ENCODE measurements around the gene RFX4. TPM values are rescaled to one million over a fixed set of nuclear protein-coding genes. Genes with fewer than 3 reads are reported as not detected.

RFX4 gene
- total RNA-seq, 1 experiment from 2014 or later, result not detected

DNA sequence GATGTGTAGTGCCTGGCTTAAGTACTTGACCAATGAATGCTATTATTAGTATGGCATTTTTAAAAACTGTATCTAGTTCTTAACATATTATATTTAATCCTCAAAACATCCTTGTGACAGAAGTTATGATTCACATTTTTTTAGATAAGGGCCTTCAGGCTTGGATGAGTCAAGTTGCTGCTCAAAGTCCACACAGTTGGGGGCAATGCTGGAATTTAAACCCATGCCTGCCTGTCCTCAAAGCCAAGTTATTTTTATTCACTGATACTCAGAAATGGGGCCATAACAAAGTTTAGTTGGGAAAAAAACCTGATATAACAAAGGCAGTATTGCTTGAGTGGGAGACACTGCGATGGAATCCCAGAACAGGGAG is 50.6 kb downstream of the RFX4 start:
- Histone ChIP-seq H3K27me3 (ENCODE audit: control insufficient read depth, insufficient read depth, low read length) (0 out of 2 replicates have a peak, but pooled peaks cover 2% of the 10 kb centered on the region), H3K9me3 (ENCODE audit: control insufficient read depth, insufficient read depth, low read depth, low read length) (no peaks in the 10 kb centered on the region), H3K36me3 (ENCODE audit: control insufficient read depth, insufficient read depth, low read length) (no peaks in the 10 kb centered on the region), H3K27ac (ENCODE audit: low read length) (no peak overlapping the region), H3K4me1 (ENCODE audit: control insufficient read depth, insufficient read depth, low read length) (no peaks in the 10 kb centered on the region), H3K4me3 (ENCODE audit: low read depth in 2 of 2, low read length in 2 of 2) (no peak overlapping the region)
- ATAC-seq, result no peak
- CTCF ChIA-PET, result no interaction called here
- intact Hi-C loops (cut with micrococcal nuclease; ENCODE audit: unreplicated experiment) (no loop called here), in situ Hi-C loops (cut with HindIII; ENCODE audit: low pct_unique_long_range_greater_than_20kb, low sequenced_read_pairs) (no loop called here)
- no peak for DNase-seq (ENCODE audit: low read depth, low spot score)
- no TSS peak for BruUV-seq (replicated peaks)
- TF ChIP-seq, protein P1, sequence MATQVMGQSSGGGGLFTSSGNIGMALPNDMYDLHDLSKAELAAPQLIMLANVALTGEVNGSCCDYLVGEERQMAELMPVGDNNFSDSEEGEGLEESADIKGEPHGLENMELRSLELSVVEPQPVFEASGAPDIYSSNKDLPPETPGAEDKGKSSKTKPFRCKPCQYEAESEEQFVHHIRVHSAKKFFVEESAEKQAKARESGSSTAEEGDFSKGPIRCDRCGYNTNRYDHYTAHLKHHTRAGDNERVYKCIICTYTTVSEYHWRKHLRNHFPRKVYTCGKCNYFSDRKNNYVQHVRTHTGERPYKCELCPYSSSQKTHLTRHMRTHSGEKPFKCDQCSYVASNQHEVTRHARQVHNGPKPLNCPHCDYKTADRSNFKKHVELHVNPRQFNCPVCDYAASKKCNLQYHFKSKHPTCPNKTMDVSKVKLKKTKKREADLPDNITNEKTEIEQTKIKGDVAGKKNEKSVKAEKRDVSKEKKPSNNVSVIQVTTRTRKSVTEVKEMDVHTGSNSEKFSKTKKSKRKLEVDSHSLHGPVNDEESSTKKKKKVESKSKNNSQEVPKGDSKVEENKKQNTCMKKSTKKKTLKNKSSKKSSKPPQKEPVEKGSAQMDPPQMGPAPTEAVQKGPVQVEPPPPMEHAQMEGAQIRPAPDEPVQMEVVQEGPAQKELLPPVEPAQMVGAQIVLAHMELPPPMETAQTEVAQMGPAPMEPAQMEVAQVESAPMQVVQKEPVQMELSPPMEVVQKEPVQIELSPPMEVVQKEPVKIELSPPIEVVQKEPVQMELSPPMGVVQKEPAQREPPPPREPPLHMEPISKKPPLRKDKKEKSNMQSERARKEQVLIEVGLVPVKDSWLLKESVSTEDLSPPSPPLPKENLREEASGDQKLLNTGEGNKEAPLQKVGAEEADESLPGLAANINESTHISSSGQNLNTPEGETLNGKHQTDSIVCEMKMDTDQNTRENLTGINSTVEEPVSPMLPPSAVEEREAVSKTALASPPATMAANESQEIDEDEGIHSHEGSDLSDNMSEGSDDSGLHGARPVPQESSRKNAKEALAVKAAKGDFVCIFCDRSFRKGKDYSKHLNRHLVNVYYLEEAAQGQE (IDR thresholded peaks at IDR 0.05; ENCODE audit: insufficient read depth in 1 of 2, low read depth in 2 of 2, low read length in 1 of 2), result no peak
- no peak for TF ChIP-seq TCF7L2 (IDR thresholded peaks at IDR 0.05; ENCODE audit: low read depth, low read length)
- no peak for TF ChIP-seq POLR2AphosphoS5 (IDR thresholded peaks at IDR 0.05; ENCODE audit: low read depth, low read length)
- TF ChIP-seq SIN3A (IDR thresholded peaks at IDR 0.05; ENCODE audit: borderline replicate concordance, insufficient read depth, low read depth, low read length), result no peak
- TF ChIP-seq, protein P2, sequence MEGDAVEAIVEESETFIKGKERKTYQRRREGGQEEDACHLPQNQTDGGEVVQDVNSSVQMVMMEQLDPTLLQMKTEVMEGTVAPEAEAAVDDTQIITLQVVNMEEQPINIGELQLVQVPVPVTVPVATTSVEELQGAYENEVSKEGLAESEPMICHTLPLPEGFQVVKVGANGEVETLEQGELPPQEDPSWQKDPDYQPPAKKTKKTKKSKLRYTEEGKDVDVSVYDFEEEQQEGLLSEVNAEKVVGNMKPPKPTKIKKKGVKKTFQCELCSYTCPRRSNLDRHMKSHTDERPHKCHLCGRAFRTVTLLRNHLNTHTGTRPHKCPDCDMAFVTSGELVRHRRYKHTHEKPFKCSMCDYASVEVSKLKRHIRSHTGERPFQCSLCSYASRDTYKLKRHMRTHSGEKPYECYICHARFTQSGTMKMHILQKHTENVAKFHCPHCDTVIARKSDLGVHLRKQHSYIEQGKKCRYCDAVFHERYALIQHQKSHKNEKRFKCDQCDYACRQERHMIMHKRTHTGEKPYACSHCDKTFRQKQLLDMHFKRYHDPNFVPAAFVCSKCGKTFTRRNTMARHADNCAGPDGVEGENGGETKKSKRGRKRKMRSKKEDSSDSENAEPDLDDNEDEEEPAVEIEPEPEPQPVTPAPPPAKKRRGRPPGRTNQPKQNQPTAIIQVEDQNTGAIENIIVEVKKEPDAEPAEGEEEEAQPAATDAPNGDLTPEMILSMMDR (IDR thresholded peaks at IDR 0.05), result no peak
- POLR2A ChIA-PET, result no interaction called here

DNA sequence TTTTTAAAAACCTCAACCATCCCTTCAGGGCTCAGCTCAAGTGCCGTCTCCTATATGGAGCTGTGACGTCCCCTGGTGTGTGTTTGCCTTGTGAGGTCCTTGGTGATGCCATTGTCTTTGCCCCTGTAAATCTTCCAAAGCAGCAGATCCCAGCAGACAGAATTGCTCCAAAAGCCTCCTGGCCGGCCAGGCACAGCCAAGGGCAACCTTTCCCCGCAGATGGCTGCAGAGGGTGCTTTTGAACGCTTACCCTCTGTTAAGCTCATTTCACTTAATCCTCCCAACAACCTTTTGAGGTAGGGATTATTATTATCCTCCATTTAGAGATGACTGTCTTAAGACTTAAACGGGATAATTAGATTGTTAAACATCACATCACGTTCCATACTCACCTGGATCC is 51.4 kb downstream of the RFX4 start:
- intact Hi-C loops (cut with micrococcal nuclease; ENCODE audit: unreplicated experiment) (no loop called here), in situ Hi-C loops (cut with HindIII; ENCODE audit: low pct_unique_long_range_greater_than_20kb, low sequenced_read_pairs) (no loop called here)
- H3K9me3 ChIP-seq (ENCODE audit: control insufficient read depth, insufficient read depth, low read depth, low read length), result no peaks in the 10 kb centered on the region
- BruUV-seq (replicated peaks), result no TSS peak
- H3K27ac ChIP-seq (ENCODE audit: low read length), result no peak overlapping the region
- CTCF ChIA-PET, result no interaction called here
- H3K4me1 ChIP-seq (ENCODE audit: control insufficient read depth, insufficient read depth, low read length), result no peaks in the 10 kb centered on the region
- POLR2A ChIA-PET, result no interaction called here
- 0 out of 2 replicates have a peak, but pooled peaks cover 3% of the 10 kb centered on the region for H3K27me3 ChIP-seq (ENCODE audit: control insufficient read depth, insufficient read depth, low read length)
- no peak for ATAC-seq
- TF ChIP-seq, protein P2 (IDR thresholded peaks at IDR 0.05), result no peak
- TF ChIP-seq, protein P1 (IDR thresholded peaks at IDR 0.05; ENCODE audit: insufficient read depth in 1 of 2, low read depth in 2 of 2, low read length in 1 of 2), result no peak
- TF ChIP-seq SIN3A (IDR thresholded peaks at IDR 0.05; ENCODE audit: borderline replicate concordance, insufficient read depth, low read depth, low read length) (no peak), TCF7L2 (IDR thresholded peaks at IDR 0.05; ENCODE audit: low read depth, low read length) (no peak), POLR2AphosphoS5 (IDR thresholded peaks at IDR 0.05; ENCODE audit: low read depth, low read length) (no peak)
- no peak overlapping the region for H3K4me3 ChIP-seq (ENCODE audit: low read depth in 2 of 2, low read length in 2 of 2)
- H3K36me3 ChIP-seq (ENCODE audit: control insufficient read depth, insufficient read depth, low read length), result no peaks in the 10 kb centered on the region
- no peak for DNase-seq (ENCODE audit: low read depth, low spot score)

Data from Panc1 (cell line).